ENCODE results near the gene TGFBR3.

TGFBR3 gene

DNA sequence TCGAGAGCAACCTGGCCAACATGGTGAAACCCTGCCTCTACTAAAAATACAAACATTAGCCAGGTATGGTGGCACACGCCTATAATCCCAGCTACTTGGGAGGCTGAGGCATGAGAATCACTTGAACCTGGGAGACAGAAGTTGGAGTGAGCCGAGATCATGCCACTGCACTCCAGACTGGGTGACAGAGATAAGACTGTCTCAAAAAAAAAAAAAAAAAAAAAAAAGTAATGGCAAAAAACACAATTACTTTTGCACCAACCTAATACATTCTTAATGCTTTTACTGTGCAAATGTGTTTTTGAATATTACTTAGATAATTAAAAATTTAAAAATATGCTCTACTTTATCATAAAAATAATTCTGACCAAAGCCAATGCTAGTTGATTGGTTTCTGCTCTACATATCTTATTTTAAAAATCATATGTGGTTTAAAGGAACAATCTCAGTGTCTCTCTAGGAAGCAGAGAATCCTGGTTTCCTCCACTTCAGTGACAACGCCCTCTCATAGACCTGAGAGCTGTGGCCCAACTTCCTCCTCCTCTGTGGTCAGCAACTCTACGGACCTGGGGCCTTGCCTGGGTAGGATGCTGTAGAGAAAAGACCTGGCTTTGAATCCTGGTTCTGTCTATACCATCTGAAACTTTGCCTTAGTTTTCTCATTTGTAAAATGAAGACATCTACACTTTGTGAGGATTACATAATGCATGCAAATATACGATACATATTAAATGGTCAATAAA lies 64.7 kb downstream of the TGFBR3 start:
- TF ChIP-seq, protein P1, sequence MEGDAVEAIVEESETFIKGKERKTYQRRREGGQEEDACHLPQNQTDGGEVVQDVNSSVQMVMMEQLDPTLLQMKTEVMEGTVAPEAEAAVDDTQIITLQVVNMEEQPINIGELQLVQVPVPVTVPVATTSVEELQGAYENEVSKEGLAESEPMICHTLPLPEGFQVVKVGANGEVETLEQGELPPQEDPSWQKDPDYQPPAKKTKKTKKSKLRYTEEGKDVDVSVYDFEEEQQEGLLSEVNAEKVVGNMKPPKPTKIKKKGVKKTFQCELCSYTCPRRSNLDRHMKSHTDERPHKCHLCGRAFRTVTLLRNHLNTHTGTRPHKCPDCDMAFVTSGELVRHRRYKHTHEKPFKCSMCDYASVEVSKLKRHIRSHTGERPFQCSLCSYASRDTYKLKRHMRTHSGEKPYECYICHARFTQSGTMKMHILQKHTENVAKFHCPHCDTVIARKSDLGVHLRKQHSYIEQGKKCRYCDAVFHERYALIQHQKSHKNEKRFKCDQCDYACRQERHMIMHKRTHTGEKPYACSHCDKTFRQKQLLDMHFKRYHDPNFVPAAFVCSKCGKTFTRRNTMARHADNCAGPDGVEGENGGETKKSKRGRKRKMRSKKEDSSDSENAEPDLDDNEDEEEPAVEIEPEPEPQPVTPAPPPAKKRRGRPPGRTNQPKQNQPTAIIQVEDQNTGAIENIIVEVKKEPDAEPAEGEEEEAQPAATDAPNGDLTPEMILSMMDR (conservative IDR thresholded peaks at IDR 0.05; ENCODE audit: low read depth) = no peak
- ChIA-PET POLR2A (ENCODE audit: low non-redundant PET) (interaction anchor here (0.7 kb wide), 1 partner anchor 33 kb away, joined by 6 read pairs; no protein-coding TSS in a partner anchor), CTCF (interaction anchor here (0.5 kb wide), 1 partner anchor 21 kb away, joined by 3 read pairs; no protein-coding TSS in a partner anchor)
- H3K27ac ChIP-seq = no peak overlapping the region
- DNase-seq (ENCODE audit: low spot score) = no peak

DNA sequence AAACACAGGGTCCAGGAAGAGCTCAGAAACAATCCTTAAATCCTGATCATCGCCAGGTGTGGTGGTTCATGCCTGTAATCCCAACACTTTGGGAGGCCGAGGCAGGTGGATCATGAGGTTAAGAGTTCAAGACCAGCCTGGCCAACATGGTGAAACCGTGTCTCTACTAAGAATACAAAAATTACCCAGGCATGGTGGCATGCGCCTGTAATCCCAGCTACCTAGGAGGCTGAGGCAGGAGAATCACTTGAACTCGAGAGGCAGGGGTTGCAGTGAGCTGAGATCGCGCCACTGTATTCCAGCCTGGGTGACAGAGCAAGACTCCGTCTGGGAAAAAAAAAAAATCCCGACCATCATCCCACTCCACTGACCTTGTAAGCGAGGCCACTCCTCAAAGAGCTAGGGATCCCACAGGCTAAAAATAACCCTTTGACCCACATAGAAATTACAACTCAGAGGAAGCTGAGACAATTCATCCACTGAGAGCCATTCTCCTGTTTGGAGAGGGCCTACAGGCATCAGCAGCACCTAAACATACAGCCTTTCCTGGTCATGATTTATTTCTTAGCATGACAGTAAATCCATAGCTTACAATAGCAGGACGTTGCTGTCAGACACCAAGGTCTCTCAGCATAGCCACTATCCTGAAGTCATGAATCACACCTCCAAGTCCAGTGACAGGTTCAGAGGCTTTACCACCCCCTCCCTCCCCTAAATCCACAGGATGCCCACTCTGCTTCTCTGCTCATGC lies 66.7 kb downstream of the TGFBR3 start:
- ChIA-PET POLR2A (ENCODE audit: low non-redundant PET) (interaction anchor here (0.7 kb wide), 1 partner anchor 75 kb away, joined by 7 read pairs; no protein-coding TSS in a partner anchor), CTCF (interaction anchor here (0.6 kb wide), 2 partner anchors 64 to 939 kb away, joined by 3 read pairs; no protein-coding TSS in a partner anchor)
- TF ChIP-seq, protein P1 (conservative IDR thresholded peaks at IDR 0.05; ENCODE audit: low read depth) = no peak
- H3K27ac ChIP-seq = no peak overlapping the region
- no peak for DNase-seq (ENCODE audit: low spot score)

DNA sequence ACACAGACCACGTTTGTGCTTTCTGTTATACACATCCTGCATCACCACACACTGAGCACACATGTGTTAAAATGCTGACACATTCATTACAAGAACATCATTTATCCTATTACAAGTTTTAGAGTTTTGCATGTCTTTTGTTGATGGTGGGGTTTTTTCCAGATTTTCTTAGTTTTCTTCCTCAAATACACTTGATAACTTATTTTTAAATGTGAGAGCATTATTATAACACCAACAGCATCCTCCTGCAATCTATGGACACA lies 67.3 kb downstream of the TGFBR3 start:
- ChIA-PET POLR2A (ENCODE audit: low non-redundant PET) (no interaction called here), CTCF (interaction anchor here (0.6 kb wide), 2 partner anchors 65 to 939 kb away, joined by 3 read pairs; no protein-coding TSS in a partner anchor)
- DNase-seq (ENCODE audit: low spot score) = no peak
- no peak overlapping the region for H3K27ac ChIP-seq
- TF ChIP-seq, protein P1 (conservative IDR thresholded peaks at IDR 0.05; ENCODE audit: low read depth) = no peak

DNA sequence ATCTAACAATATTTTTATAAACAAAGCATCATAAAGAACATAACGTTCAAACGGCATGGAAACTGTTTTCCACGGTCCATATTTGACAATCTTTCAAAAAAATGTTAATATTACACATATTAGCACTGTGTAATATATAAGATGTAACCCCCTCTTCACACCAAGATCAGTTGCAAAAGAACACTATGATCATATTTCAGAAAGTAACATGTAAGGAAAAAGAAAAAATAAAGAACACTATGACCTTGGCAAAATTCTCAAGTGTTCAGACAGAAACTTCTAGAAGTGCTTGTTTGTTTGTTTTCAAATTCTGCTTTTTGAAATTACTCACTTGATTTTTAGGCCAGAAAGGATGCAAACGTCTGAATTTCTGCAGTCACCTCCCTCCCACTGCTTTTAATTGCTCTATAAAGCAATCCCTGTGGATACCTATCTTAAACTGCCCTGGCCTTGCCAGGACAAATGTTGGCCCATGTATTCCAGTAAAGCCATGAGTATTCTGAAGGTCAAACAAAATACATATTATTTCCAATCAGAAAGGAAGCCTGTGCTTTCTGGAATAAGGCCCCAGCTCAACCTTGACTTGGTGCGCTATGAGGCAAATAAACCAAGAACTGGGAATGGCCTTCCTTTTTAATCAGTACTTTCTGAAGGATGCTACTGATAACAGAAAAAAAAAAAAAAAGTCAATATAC lies 68.6 kb downstream of the TGFBR3 start:
- CTCF ChIA-PET = interaction anchor here (0.6 to 0.7 kb wide), 3 partner anchors 479 to 759 kb away, joined by 3 to 5 read pairs (median 3); no protein-coding TSS in a partner anchor
- POLR2A ChIA-PET (ENCODE audit: low non-redundant PET) = no interaction called here
- TF ChIP-seq, protein P1 (conservative IDR thresholded peaks at IDR 0.05; ENCODE audit: low read depth) = no peak
- no peak overlapping the region for H3K27ac ChIP-seq
- no peak for DNase-seq (ENCODE audit: low spot score)

DNA sequence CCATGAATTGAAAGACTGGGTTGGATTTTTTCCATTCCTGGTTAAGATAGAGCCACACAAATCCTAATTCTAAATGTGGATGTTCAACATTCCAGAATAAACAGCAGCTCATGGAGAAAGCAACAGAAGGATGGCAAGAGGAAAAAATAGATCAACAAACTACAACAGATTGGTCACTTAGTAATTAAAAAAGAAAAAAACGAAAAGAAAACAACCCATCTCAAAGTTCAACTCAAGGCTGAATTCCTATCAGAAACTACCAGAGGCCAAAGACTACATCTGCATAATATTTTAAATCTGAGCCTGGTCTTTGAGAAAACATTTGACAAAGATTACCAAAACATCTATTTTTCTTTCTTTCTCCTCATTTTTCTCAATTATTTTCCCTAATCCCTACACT lies 69.9 kb downstream of the TGFBR3 start:
- CTCF ChIA-PET = no interaction called here
- H3K27ac ChIP-seq = no peak overlapping the region
- TF ChIP-seq, protein P1 (conservative IDR thresholded peaks at IDR 0.05; ENCODE audit: low read depth) = no peak
- POLR2A ChIA-PET (ENCODE audit: low non-redundant PET) = no interaction called here
- DNase-seq (ENCODE audit: low spot score) = no peak

DNA sequence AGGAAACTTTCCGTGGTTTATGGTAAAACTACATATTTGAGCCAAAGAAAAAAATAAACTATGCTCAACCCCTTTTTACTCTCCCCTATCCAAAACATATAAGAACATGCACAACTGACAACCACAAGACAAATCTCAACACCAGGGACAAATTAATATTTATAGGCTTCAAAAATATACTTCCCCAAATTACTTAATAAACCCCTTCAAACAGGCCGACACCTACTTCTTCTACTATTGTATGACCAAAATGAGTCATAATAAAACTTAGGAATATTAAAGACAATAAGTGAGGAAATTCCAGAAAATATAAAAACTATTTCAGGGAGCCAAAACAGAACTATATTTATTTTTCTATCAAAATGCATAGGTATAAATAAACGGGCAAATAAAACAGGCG lies 71.5 kb downstream of the TGFBR3 start:
- ChIA-PET POLR2A (ENCODE audit: low non-redundant PET) (no interaction called here), CTCF (no interaction called here)
- no peak overlapping the region for H3K27ac ChIP-seq
- DNase-seq (ENCODE audit: low spot score) = no peak
- TF ChIP-seq, protein P1 (conservative IDR thresholded peaks at IDR 0.05; ENCODE audit: low read depth) = no peak

Data from RWPE1 (cell line).